Stimulated activated CD8-positive, alpha-beta memory T cell treated with anti-CD3 and anti-CD28 coated beads, Interleukin-7, amount 100 ng/mL, for 48 hours (primary cell): ENCODE results near the gene MYO3A.

Experiments
- DNase-seq, 2 donors: peaks; one replicate each; pipeline ENCODE4 v3.0.0-alpha.2; 2020; ENCODE audit warnings: low read depth in 1 of 2; ENCODE audit errors: extremely low read depth in 1 of 2

Gene MYO3A

DNA sequence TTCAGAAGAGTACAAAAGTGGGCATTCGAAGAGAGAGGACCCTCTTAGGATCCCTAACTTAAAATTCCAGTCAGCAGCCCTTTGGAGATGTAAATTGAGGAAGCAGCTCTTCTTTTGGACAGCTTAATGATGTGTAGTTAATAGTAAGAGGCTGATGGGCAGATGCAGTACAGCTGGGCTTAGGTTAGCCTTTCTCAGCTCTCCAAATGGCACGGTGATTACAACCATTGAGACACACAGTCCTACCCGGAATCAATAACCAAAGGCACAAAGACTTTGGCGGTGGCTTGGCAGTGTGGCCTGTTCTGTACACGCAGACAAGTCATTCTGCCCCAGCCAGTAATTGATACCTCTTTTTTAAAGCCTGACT lies 309.3 kb downstream of the MYO3A start:
- DNase-seq = no peak

DNA sequence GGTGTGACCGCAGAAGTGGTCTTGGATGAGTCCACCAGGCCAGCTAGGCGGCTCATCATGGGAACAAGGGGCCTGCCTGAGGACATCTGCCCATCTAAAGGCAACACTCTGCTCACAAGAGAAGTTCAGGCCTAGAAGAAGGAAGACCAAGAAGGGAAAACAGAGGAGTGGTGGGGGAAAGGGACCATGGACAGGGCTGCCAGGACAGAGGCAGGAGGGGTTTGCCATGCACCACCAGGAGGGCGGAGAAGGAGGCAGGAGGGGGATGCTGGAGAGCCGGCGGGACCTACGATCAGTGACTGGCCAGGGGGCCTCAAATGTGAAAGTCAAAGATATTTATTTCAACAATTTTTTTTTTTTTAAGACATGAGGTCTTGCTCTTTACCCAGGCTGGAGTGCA lies 315.7 kb downstream of the MYO3A start:
- DNase-seq = no peak

DNA sequence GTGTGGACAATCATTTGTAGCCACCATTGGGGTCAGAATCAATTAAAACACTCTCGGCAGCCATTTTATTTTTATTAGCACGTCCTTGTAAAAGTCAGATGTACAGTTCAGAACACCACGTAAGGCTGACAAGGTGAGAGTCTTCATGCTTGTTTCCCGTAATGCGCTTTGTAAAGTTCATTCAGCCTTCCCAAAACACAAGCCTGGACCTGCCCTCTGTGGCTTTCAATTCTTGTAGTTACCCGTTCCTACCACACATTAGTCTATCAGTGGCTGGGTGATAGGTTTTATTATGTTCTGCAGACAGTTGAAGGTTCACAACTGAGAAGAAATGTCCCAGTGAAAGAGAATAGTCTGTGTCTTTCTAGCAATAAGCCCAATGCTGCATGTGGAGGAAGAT lies 317.9 kb downstream of the MYO3A start:
- no peak for DNase-seq

DNA sequence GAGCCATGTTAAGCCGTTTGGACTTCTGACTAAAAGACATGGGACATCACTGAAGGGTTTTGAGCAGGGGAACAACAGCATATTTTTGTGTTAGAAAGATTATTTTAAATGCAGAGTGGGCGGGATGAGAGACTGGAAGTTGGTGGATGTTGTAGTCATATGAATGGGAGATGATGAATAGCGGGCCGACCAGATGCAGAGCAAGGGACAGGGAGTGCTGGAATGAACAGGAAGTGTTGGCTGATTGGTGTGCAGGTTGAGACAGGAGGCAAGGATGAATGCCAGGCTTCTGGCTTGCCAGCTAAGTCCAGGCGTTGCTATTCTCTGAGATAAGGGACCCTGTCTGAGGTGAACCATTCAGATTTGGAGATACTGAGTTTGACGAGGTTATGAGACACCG lies 320.6 kb downstream of the MYO3A start:
- no peak for DNase-seq

DNA sequence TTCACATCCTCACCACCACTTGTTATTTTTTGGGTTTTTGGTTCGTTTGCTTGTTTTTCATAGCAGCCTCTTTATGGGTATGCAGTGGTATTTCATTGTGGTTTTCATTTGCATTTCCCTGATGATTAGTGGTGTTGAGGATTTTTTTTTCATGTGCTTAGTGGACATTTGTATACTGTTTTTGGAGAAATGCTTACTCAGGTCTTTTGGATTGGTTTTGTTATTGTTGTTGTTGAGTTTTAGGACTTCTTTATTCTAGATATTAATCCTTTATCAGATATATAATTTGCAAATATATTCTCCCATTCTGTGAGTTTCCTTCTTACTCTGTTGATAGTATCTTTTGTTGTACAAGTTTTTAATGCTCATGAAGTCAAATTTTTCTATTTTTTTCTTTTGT lies 325.3 kb downstream of the MYO3A start:
- DNase-seq = no peak
